ENCODE results near the gene NUP93. TPM values are rescaled to one million over a fixed set of nuclear protein-coding genes. Genes with fewer than 3 reads are reported as not detected.

NUP93 gene
- total RNA-seq, 3 donors from 2014 or later (not counting 1 experiment from before 2014, with no cell fraction given): 83.7 to 88.8 (median 87.9) TPM

GRCh38 chr16:56797861-56798260 is 67.9 kb downstream of the NUP93 start:
- WGBS (ENCODE audit: insufficient coverage): 97% methylated on average over 2 of the region's 2 CpGs
- no peaks in the 10 kb centered on the region for H3K36me3 Mint-ChIP-seq

GRCh38 chr16:56798955-56799354 is 69.0 kb downstream of the NUP93 start:
- H3K9me3 ChIP-seq (ENCODE audit: control insufficient read depth, insufficient read depth, low read length): no peaks in the 10 kb centered on the region
- no peak overlapping the region for H3K27ac ChIP-seq (ENCODE audit: low read length)
- no peak overlapping the region for H3K4me3 ChIP-seq (ENCODE audit: low read length)
- whole genome bisulfite sequencing (ENCODE audit: insufficient coverage): 94% methylated on average over 3 of the region's 3 CpGs
- Mint-ChIP-seq H3K4me3 (no peak overlapping the region), H3K4me1 (no peaks in the 10 kb centered on the region), H3K9me3 (no peaks in the 10 kb centered on the region), H3K27ac (no peak overlapping the region), H3K27me3 (ENCODE audit: low read depth in 2 of 2) (no peaks in the 10 kb centered on the region), H3K36me3 (no peaks in the 10 kb centered on the region)
- DNase-seq: no peak
- TF ChIP-seq CTCF (IDR thresholded peaks at IDR 0.05): no peak
- intact Hi-C loops (cut with micrococcal nuclease): no loop called here
- H3K36me3 ChIP-seq (ENCODE audit: control insufficient read depth, insufficient read depth, low read length): peaks cover 4% of the 10 kb centered on the region
- H3K27me3 ChIP-seq (ENCODE audit: control insufficient read depth, insufficient read depth, low read length): no peaks in the 10 kb centered on the region
- no peaks in the 10 kb centered on the region for H3K4me1 ChIP-seq (ENCODE audit: control insufficient read depth, insufficient read depth, low read length)
- ATAC-seq: no peak

More at GRCh38 chr16:56797861-56798260, 67.9 kb downstream of the NUP93 start:
- Mint-ChIP-seq H3K9me3 (no peaks in the 10 kb centered on the region), H3K4me3 (no peak overlapping the region), H3K4me1 (peaks cover 5% of the 10 kb centered on the region in 2 donors), H3K27me3 (ENCODE audit: low read depth in 2 of 2) (no peaks in the 10 kb centered on the region), H3K27ac (no peak overlapping the region)
- no peaks in the 10 kb centered on the region for H3K9me3 ChIP-seq (ENCODE audit: control insufficient read depth, insufficient read depth, low read length)
- no peak overlapping the region for H3K4me3 ChIP-seq (ENCODE audit: low read length)
- no peaks in the 10 kb centered on the region for H3K27me3 ChIP-seq (ENCODE audit: control insufficient read depth, insufficient read depth, low read length)
- intact Hi-C loops (cut with micrococcal nuclease): no loop called here
- no peak overlapping the region for H3K27ac ChIP-seq (ENCODE audit: low read length)
- H3K4me1 ChIP-seq (ENCODE audit: control insufficient read depth, insufficient read depth, low read length): no peaks in the 10 kb centered on the region
- H3K36me3 ChIP-seq (ENCODE audit: control insufficient read depth, insufficient read depth, low read length): peaks cover 4% of the 10 kb centered on the region
- no peak for TF ChIP-seq CTCF (IDR thresholded peaks at IDR 0.05)
- ATAC-seq (no peak), DNase-seq (no peak)

- Histone ChIP-seq H3K27ac (ENCODE audit: low read length) (no peak overlapping the region), H3K36me3 (ENCODE audit: control insufficient read depth, insufficient read depth, low read length) (peaks cover 6% of the 10 kb centered on the region), H3K4me1 (ENCODE audit: control insufficient read depth, insufficient read depth, low read length) (no peaks in the 10 kb centered on the region), H3K4me3 (ENCODE audit: low read length) (no peak overlapping the region), H3K9me3 (ENCODE audit: control insufficient read depth, insufficient read depth, low read length) (no peaks in the 10 kb centered on the region), H3K27me3 (ENCODE audit: control insufficient read depth, insufficient read depth, low read length) (no peaks in the 10 kb centered on the region)
- H3K4me3 Mint-ChIP-seq: no peak overlapping the region
- H3K9me3 Mint-ChIP-seq: no peaks in the 10 kb centered on the region
- H3K4me1 Mint-ChIP-seq: no peaks in the 10 kb centered on the region
- no peak for TF ChIP-seq CTCF (IDR thresholded peaks at IDR 0.05)
- WGBS (ENCODE audit: insufficient coverage): no CpG with 5 or more reads among the region's 1 CpG
- DNase-seq: no peak
- H3K36me3 Mint-ChIP-seq: no peaks in the 10 kb centered on the region
- H3K27me3 Mint-ChIP-seq (ENCODE audit: low read depth in 2 of 2): no peaks in the 10 kb centered on the region
- no peak overlapping the region for H3K27ac Mint-ChIP-seq
- no peak for ATAC-seq
- intact Hi-C loops (cut with micrococcal nuclease): no loop called here
Observed at GRCh38 chr16:56800355-56800754, 70.4 kb downstream of the NUP93 start.

GRCh38 chr16:56801762-56802161 is 71.8 kb downstream of the NUP93 start:
- intact Hi-C loops (cut with micrococcal nuclease): no loop called here
- H3K9me3 ChIP-seq (ENCODE audit: control insufficient read depth, insufficient read depth, low read length): no peaks in the 10 kb centered on the region
- no peak for ATAC-seq
- peaks cover 18% of the 10 kb centered on the region for H3K36me3 ChIP-seq (ENCODE audit: control insufficient read depth, insufficient read depth, low read length)
- H3K27me3 ChIP-seq (ENCODE audit: control insufficient read depth, insufficient read depth, low read length): no peaks in the 10 kb centered on the region
- WGBS (ENCODE audit: insufficient coverage): 100% methylated on average over 2 of the region's 3 CpGs
- H3K27me3 Mint-ChIP-seq (ENCODE audit: low read depth in 2 of 2): no peaks in the 10 kb centered on the region
- DNase-seq: no peak
- no peak overlapping the region for H3K4me3 ChIP-seq (ENCODE audit: low read length)
- H3K4me1 Mint-ChIP-seq: no peaks in the 10 kb centered on the region
- H3K4me3 Mint-ChIP-seq: no peak overlapping the region
- no peaks in the 10 kb centered on the region for H3K36me3 Mint-ChIP-seq
- TF ChIP-seq CTCF (IDR thresholded peaks at IDR 0.05): no peak
- no peaks in the 10 kb centered on the region for H3K4me1 ChIP-seq (ENCODE audit: control insufficient read depth, insufficient read depth, low read length)
- H3K27ac ChIP-seq (ENCODE audit: low read length): no peak overlapping the region
- no peaks in the 10 kb centered on the region for H3K9me3 Mint-ChIP-seq
- no peak overlapping the region for H3K27ac Mint-ChIP-seq
